CD4-positive, CD25-positive, alpha-beta regulatory T cell (primary cell): Measurements from ENCODE around the gene TRPV6. TPM values are rescaled to one million over a fixed set of nuclear protein-coding genes. Genes with fewer than 3 reads are reported as not detected.

Experiments used
- ATAC-seq, 2 donors: fragments of 150-1000 bp; cut with Tn5 transposase; one replicate each; pipeline ENCODE4 v1.10.0; 2021; ENCODE audit warnings: low read depth in 2 of 2, moderate number of reproducible peaks in 2 of 2, moderate library complexity in 1 of 2
- DNase-seq, 3 donors: peaks; one replicate each; pipeline versions ENCODE4 v3.0.0 to v3.0.0-alpha.2; 2012 to 2022; ENCODE audit warnings: mixed read lengths in 1 of 3
- H3K27ac ChIP-seq: one replicate; pipeline ENCODE4 v1.7.0; 2013; ENCODE audit warnings: mild to moderate bottlenecking, low read length; ENCODE audit not compliant: insufficient read depth, poor library complexity, severe bottlenecking
- H3K27me3 ChIP-seq: one replicate; pipeline ENCODE4 v1.7.0; 2013; ENCODE audit warnings: low read length; ENCODE audit not compliant: control insufficient read depth, insufficient read depth
- H3K36me3 ChIP-seq: one replicate; pipeline ENCODE4 v1.7.0; 2013; ENCODE audit warnings: mild to moderate bottlenecking, low read length, moderate library complexity; ENCODE audit not compliant: control insufficient read depth, insufficient read depth
- H3K4me1 ChIP-seq: 2 replicates; pipeline ENCODE4 v1.7.0; 2013; ENCODE audit warnings: mild to moderate bottlenecking, low read length; ENCODE audit not compliant: insufficient read depth, control insufficient read depth, poor library complexity, severe bottlenecking
- H3K4me3 ChIP-seq: one replicate; pipeline ENCODE4 v1.7.0; 2013; ENCODE audit warnings: low read depth, mild to moderate bottlenecking, low read length, moderate library complexity
- H3K9me3 ChIP-seq, 2 experiments: 1 replicate in 1 of 2; 2 replicates in 1 of 2; pipeline ENCODE4 v1.7.0; 2013; ENCODE audit warnings: low read length in 2 of 2, mild to moderate bottlenecking in 1 of 2, moderate library complexity in 1 of 2; ENCODE audit not compliant: control insufficient read depth in 2 of 2
- H3K27ac Mint-ChIP-seq, 3 donors: one replicate each; pipeline ENCODE4 v1.8.0; 2020 to 2022; ENCODE audit warnings: mild to moderate bottlenecking in 3 of 3, mixed read lengths in 3 of 3, moderate library complexity in 2 of 3
- H3K27me3 Mint-ChIP-seq: one replicate; pipeline ENCODE4 v1.8.0; 2022; ENCODE audit warnings: mild to moderate bottlenecking, mixed read lengths
- H3K36me3 Mint-ChIP-seq: one replicate; pipeline ENCODE4 v1.8.0; 2020; ENCODE audit warnings: mixed read lengths
- H3K4me1 Mint-ChIP-seq, 4 donors: one replicate each; pipeline ENCODE4 v1.8.0; 2020 to 2022; ENCODE audit warnings: mixed read lengths in 4 of 4, mild to moderate bottlenecking in 1 of 4
- H3K4me3 Mint-ChIP-seq, 4 donors: one replicate each; pipeline ENCODE4 v1.8.0; 2020 to 2022; ENCODE audit warnings: mild to moderate bottlenecking in 4 of 4, mixed read lengths in 4 of 4, moderate library complexity in 3 of 4
- H3K9me3 Mint-ChIP-seq, 7 donors: one replicate each; pipeline ENCODE4 v1.8.0; 2020 to 2022; ENCODE audit warnings: mixed read lengths in 7 of 7, mild to moderate bottlenecking in 3 of 7, moderate library complexity in 2 of 7
- polyA plus RNA-seq, 4 donors: library from polyadenylated mRNA; unstranded; fragments of 300-500 nt; fragmentation: Illumina TruSeq; gene quantifications; one replicate each; pipeline ENCODE4 v1.2.3, GENCODE V29; 2021
- total RNA-seq: library from RNA; stranded (reverse); gene quantifications from one replicate; pipeline ENCODE4 v1.2.3, GENCODE V29; 2022

Gene TRPV6
- total and polyA plus RNA-seq, 5 donors from 2014 or later = 0.17 to 0.30 TPM; not detected in 3

DNA sequence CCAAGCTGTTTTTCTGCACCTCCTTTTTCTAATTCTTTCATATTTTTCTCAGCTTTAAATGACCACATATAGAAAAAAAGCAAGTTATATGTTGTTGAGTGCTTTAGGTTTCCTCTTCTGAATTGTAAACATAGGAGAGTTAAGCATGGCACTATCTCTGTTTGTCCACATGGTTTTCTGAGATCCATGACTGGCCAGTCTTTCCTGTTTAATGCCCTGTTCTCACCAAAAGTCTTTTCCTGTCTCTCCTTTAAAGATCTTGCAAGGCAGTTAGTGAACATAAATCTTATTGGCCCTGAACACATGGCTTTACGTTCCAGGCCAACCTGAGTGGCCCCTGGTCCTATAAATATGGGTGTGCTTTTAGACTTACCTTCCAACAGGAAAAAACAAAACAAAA, 28.6 kb upstream of the TRPV6 start:
- no peak overlapping the region for H3K4me3 ChIP-seq
- Mint-ChIP-seq H3K36me3 (no peaks in the 10 kb centered on the region), H3K9me3 (peaks cover 0 to 1% (median 0%) of the 10 kb centered on the region in 7 donors), H3K4me1 (no peaks in the 10 kb centered on the region), H3K27ac (no peak overlapping the region), H3K27me3 (peaks cover 38% of the 10 kb centered on the region), H3K4me3 (no peak overlapping the region)
- no peaks in the 10 kb centered on the region for H3K9me3 ChIP-seq
- H3K4me1 ChIP-seq = no peaks in the 10 kb centered on the region
- ATAC-seq (no peak), DNase-seq (no peak)
- H3K27ac ChIP-seq = no peak overlapping the region
- no peaks in the 10 kb centered on the region for H3K36me3 ChIP-seq
- H3K27me3 ChIP-seq = peaks cover 12% of the 10 kb centered on the region

DNA sequence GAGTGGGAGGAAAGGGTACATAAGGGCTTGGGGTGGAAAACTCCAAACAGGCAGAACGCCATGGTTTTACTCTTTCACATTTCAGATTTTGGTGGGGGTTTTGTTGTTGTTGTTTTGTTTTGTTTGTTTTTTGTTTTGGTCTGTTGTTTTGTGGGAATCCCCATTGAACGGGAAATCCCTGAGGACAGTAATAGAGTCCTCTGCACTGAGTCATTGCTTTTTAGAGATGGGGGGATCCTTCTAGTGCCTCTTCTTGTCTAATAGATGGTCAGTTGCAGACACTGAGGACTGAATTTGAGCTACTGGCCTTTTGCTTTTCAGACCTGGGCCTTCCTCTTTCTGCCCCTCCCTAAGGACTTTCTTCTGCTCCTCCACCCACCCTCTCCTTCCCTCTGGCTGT, 28.0 kb upstream of the TRPV6 start:
- H3K4me1 Mint-ChIP-seq = peaks cover 0 to 2% (median 0%) of the 10 kb centered on the region in 4 donors
- Histone ChIP-seq H3K27me3 (peaks cover 12% of the 10 kb centered on the region), H3K4me1 (no peaks in the 10 kb centered on the region), H3K4me3 (no peak overlapping the region), H3K9me3 (no peaks in the 10 kb centered on the region), H3K27ac (no peak overlapping the region), H3K36me3 (no peaks in the 10 kb centered on the region)
- H3K27ac Mint-ChIP-seq = no peak overlapping the region
- peaks cover 40% of the 10 kb centered on the region for H3K27me3 Mint-ChIP-seq
- H3K36me3 Mint-ChIP-seq = no peaks in the 10 kb centered on the region
- no peak overlapping the region for H3K4me3 Mint-ChIP-seq
- no peak for DNase-seq
- H3K9me3 Mint-ChIP-seq = peaks cover 0 to 1% (median 0%) of the 10 kb centered on the region in 7 donors
- ATAC-seq = no peak

DNA sequence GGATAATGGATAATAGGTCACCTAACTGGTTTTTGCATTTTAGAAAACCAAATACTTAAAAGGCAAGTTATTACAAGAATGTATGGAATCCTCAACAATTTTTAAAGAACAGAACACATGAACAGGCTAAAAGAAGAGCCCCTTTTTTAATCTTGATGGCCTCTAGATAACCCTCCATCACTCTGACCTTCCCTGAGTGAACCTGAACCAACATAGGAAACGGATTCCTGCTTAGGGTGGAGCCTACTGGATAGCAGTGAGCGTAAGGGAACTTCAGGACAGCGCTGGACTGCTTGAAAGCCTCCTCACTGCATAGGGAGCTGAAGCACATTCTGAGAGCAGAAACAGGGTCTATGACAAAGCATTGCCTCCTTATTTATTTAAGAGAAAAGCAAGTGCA, 27.5 kb upstream of the TRPV6 start:
- Mint-ChIP-seq H3K9me3 (peaks cover 0 to 2% (median 0%) of the 10 kb centered on the region in 7 donors), H3K36me3 (no peaks in the 10 kb centered on the region), H3K4me3 (no peak overlapping the region), H3K4me1 (peaks cover 0 to 2% (median 0%) of the 10 kb centered on the region in 4 donors), H3K27me3 (peaks cover 41% of the 10 kb centered on the region), H3K27ac (no peak overlapping the region)
- ATAC-seq (no peak), DNase-seq (no peak)
- Histone ChIP-seq H3K27me3 (peaks cover 14% of the 10 kb centered on the region), H3K4me1 (no peaks in the 10 kb centered on the region), H3K27ac (no peak overlapping the region), H3K4me3 (no peak overlapping the region), H3K36me3 (no peaks in the 10 kb centered on the region), H3K9me3 (no peaks in the 10 kb centered on the region)

DNA sequence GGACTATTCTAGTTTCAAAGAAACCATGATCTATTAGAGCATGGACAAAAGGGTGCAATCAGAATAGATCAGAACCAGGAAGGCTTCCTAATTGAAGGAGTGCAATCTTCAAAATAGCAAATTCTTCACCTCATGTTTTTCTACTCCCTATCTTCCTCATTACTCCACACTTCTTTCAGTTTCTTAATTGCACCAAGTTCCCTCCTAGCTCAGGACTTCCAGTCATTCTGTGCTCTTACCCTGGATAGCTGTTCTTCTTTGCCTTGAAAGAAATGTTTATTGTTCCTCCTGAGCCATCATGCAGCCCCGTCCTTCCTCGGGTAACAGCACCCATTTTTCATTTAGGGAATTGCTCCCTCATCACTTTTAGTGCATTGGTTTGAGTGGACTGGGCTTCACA, 24.9 kb upstream of the TRPV6 start:
- peaks cover 0 to 4% (median 0%) of the 10 kb centered on the region in 7 donors for H3K9me3 Mint-ChIP-seq
- no peaks in the 10 kb centered on the region for H3K36me3 Mint-ChIP-seq
- Histone ChIP-seq H3K4me3 (no peak overlapping the region), H3K4me1 (no peaks in the 10 kb centered on the region), H3K36me3 (no peaks in the 10 kb centered on the region), H3K9me3 (no peaks in the 10 kb centered on the region), H3K27me3 (peaks cover 11% of the 10 kb centered on the region), H3K27ac (no peak overlapping the region)
- peaks cover 36% of the 10 kb centered on the region for H3K27me3 Mint-ChIP-seq
- peaks cover 0 to 2% (median 0%) of the 10 kb centered on the region in 4 donors for H3K4me1 Mint-ChIP-seq
- no peak overlapping the region for H3K27ac Mint-ChIP-seq
- DNase-seq (no peak), ATAC-seq (no peak)
- H3K4me3 Mint-ChIP-seq = no peak overlapping the region

GRCh38 chr7:142910031-142910433, 24.5 kb upstream of the TRPV6 start:
- no peak for ATAC-seq
- peaks cover 0 to 4% (median 0%) of the 10 kb centered on the region in 7 donors for H3K9me3 Mint-ChIP-seq
- H3K36me3 Mint-ChIP-seq = no peaks in the 10 kb centered on the region
- no peak overlapping the region for H3K27ac Mint-ChIP-seq
- Histone ChIP-seq H3K4me3 (no peak overlapping the region), H3K9me3 (no peaks in the 10 kb centered on the region), H3K4me1 (no peaks in the 10 kb centered on the region), H3K27me3 (peaks cover 9% of the 10 kb centered on the region), H3K36me3 (no peaks in the 10 kb centered on the region), H3K27ac (no peak overlapping the region)
- no peak overlapping the region for H3K4me3 Mint-ChIP-seq
- peaks cover 36% of the 10 kb centered on the region for H3K27me3 Mint-ChIP-seq
- no peak for DNase-seq
- H3K4me1 Mint-ChIP-seq = peaks cover 0 to 2% (median 0%) of the 10 kb centered on the region in 4 donors

DNA sequence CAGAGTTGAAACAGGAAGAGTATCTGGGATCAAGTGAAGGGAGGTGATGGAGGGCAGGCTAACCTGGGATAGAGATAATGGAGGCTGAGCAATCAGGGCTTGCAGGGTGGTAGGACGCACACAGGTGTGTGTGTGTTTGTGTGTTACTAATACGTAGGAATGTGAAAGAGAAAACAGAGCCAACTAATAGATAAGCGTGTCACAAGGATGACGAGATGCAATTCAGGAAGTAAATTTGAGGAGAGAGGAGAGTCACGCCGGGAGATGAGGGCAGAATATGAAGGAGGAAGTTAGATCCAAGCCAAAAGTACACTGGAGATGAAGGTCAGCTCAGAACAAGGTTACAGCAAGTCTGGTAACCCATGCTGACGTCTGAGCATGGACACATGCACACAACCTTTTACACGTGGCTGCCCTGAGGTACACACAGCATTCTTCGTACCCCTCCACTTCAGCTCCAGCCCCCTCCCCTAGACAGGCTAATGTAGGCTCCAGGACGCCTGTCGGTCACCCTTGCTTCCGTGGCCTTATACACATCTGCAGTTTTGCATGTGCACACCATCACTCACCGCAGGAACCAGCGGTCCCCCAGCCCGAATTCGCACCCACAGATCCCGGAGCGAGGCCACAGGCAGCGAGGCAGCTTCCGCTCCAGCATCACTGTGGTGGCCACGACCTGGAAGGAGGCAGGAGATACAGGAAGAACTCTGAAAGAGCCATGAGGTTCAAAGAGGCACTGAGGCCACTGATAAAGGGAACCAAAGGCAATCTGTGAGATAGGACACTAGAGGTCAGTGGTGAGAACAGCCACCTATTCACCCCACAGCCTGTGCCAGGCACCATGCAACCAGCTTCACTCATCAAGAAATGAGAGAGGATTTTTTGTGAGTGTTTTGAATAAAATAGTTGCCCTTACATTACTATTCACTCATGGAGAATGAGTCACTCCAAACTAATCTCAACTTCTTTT, 23.7 kb upstream of the TRPV6 start:
- no peak overlapping the region for H3K27ac Mint-ChIP-seq
- H3K36me3 ChIP-seq = no peaks in the 10 kb centered on the region
- peaks cover 0 to 2% (median 0%) of the 10 kb centered on the region in 4 donors for H3K4me1 Mint-ChIP-seq
- H3K27me3 Mint-ChIP-seq = peaks cover 32% of the 10 kb centered on the region
- H3K36me3 Mint-ChIP-seq = no peaks in the 10 kb centered on the region
- H3K9me3 ChIP-seq = peaks cover 4 to 7% of the 10 kb centered on the region in 2 experiments
- H3K4me3 ChIP-seq = no peak overlapping the region
- no peak overlapping the region for H3K4me3 Mint-ChIP-seq
- H3K27me3 ChIP-seq = peaks cover 9% of the 10 kb centered on the region
- no peaks in the 10 kb centered on the region for H3K4me1 ChIP-seq
- H3K9me3 Mint-ChIP-seq = peaks cover 0 to 3% (median 0%) of the 10 kb centered on the region in 7 donors
- DNase-seq = peak in 1 of 3 donors; percentile 24
- H3K27ac ChIP-seq = no peak overlapping the region
- peak in 1 of 2 donors; percentile 28 for ATAC-seq

- H3K36me3 Mint-ChIP-seq = no peaks in the 10 kb centered on the region
- peaks cover 25% of the 10 kb centered on the region for H3K27me3 Mint-ChIP-seq
- H3K36me3 ChIP-seq = no peaks in the 10 kb centered on the region
- H3K4me3 Mint-ChIP-seq = no peak overlapping the region
- DNase-seq (no peak), ATAC-seq (no peak)
- no peak overlapping the region for H3K4me3 ChIP-seq
- H3K27ac ChIP-seq = no peak overlapping the region
- H3K27me3 ChIP-seq = peaks cover 9% of the 10 kb centered on the region
- H3K4me1 ChIP-seq = no peaks in the 10 kb centered on the region
- H3K9me3 Mint-ChIP-seq = peaks cover 0 to 3% (median 0%) of the 10 kb centered on the region in 7 donors
- H3K9me3 ChIP-seq = peaks cover 6 to 8% of the 10 kb centered on the region in 2 experiments
- H3K4me1 Mint-ChIP-seq = peaks cover 0 to 2% (median 0%) of the 10 kb centered on the region in 4 donors
- H3K27ac Mint-ChIP-seq = no peak overlapping the region
These were observed 22.7 kb upstream of the TRPV6 start for GRCh38 chr7:142908290-142908689.
